ENCODE results near the gene NINJ2. TPM values are rescaled to one million over a fixed set of nuclear protein-coding genes. Genes with fewer than 3 reads are reported as not detected.

Gene NINJ2
- total and polyA plus RNA-seq, 4 experiments from 2014 or later, result 3.7 to 30.3 (median 15.0) TPM

- no peaks in the 10 kb centered on the region for H3K9me3 Mint-ChIP-seq
- Histone ChIP-seq H3K27me3 (ENCODE audit: insufficient read depth, low read length) (no peaks in the 10 kb centered on the region), H3K27ac (ENCODE audit: low read depth, low read length) (no peak overlapping the region), H3K36me3 (ENCODE audit: insufficient read depth, low read length) (no peaks in the 10 kb centered on the region), H3K4me1 (ENCODE audit: insufficient read depth, low read length) (peaks cover 21% of the 10 kb centered on the region), H3K4me3 (ENCODE audit: low read length in 2 of 2) (no peak overlapping the region), H3K9me3 (ENCODE audit: control insufficient read depth in 1 of 2, low read length in 2 of 2) (no peaks in the 10 kb centered on the region)
- intact Hi-C loops (cut with micrococcal nuclease), result no loop called here
- H3K27ac Mint-ChIP-seq, result peak overlapping the region in 4 of 7 donors; percentile 17 to 82 (median 56)
- H3K36me3 Mint-ChIP-seq, result peaks cover 0 to 12% of the 10 kb centered on the region in 2 donors
- H3K27me3 Mint-ChIP-seq, result no peaks in the 10 kb centered on the region
- H3K4me3 Mint-ChIP-seq, result peak overlapping the region in 1 of 8 donors; percentile 41
- ChIA-PET CTCF (ENCODE audit: partially characterized antibody) (interaction anchor here (0.8 to 1.1 kb wide), 3 partner anchors 72 to 166 kb away, joined by 4 to 7 read pairs (median 4); no protein-coding TSS in a partner anchor), POLR2A (ENCODE audit: partially characterized antibody) (interaction anchor here (0.7 to 8.0 kb wide), 4 partner anchors 13 to 105 kb away, joined by 3 to 132 read pairs (median 4); partner anchors contain the start of gene WNK1)
- DNase-seq, result no peak
- H3K4me1 Mint-ChIP-seq, result peaks cover 23 to 33% (median 27%) of the 10 kb centered on the region in 4 donors
Measured at GRCh38 chr12:647385-648085, 15.7 kb downstream of the NINJ2 start.

DNA sequence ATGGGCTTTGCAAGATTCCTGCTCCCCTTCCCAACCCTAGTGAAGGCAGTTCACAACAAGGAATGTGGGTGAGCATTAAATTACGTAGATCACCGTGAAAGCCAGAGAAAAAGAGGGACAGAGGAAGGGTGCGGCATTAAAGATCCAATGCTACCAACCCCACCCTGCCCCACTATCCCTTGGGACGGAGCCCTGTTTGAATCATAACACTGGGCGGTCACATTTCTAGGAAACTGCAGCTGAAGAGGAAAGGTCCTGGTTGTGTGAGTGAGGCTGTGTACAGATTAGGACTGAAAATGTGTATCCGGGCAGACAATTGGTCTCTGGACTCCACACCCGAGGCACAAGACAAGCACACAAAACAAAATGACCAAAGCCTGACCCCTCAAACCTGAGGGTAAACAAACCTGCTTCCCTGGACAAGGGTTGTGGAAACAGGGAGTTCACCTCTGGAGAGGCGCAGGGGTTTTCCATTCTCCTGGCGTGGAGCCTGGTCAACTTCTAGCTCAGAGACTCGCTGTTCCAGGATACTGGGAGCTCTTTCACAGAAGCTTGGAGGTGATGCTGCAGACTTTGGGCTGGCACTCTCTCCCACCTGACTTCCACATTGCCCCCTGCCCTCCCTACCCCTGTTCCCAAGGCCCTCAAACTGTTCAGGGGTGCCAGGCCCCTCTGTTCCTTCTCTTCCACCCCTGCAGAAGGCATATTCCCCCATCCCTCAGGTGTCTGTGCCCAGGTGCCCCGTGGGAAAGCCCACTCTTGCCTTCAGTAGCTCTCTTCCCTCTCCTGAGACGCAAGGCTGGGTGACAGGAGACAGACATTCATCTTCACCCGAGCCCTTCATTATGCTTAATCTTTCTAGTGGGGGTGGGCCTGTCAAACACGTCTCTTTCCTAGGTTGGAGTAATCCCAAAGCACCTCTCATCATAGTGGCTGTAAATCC, 16.5 kb downstream of the NINJ2 start:
- Mint-ChIP-seq H3K4me3 (peak overlapping the region in 1 of 8 donors; percentile 41), H3K9me3 (no peaks in the 10 kb centered on the region), H3K36me3 (peaks cover 0 to 14% of the 10 kb centered on the region in 2 donors), H3K27me3 (no peaks in the 10 kb centered on the region), H3K4me1 (peaks cover 26 to 40% (median 32%) of the 10 kb centered on the region in 4 donors), H3K27ac (peak overlapping the region in 4 of 7 donors; percentile 17 to 82 (median 56))
- no peak for DNase-seq
- intact Hi-C loops (cut with micrococcal nuclease), result no loop called here
- Histone ChIP-seq H3K4me3 (ENCODE audit: low read length in 2 of 2) (no peak overlapping the region), H3K27me3 (ENCODE audit: insufficient read depth, low read length) (no peaks in the 10 kb centered on the region), H3K9me3 (ENCODE audit: control insufficient read depth in 1 of 2, low read length in 2 of 2) (no peaks in the 10 kb centered on the region), H3K27ac (ENCODE audit: low read depth, low read length) (no peak overlapping the region), H3K36me3 (ENCODE audit: insufficient read depth, low read length) (no peaks in the 10 kb centered on the region), H3K4me1 (ENCODE audit: insufficient read depth, low read length) (peaks cover 28% of the 10 kb centered on the region)
- POLR2A ChIA-PET (ENCODE audit: partially characterized antibody), result interaction anchor here (1.1 to 8.0 kb wide), 4 partner anchors 14 to 168 kb away, joined by 3 to 132 read pairs (median 4); partner anchors contain the start of gene WNK1
- CTCF ChIA-PET (ENCODE audit: partially characterized antibody), result interaction anchor here (0.8 to 1.4 kb wide), 4 partner anchors 71 to 167 kb away, joined by 4 to 7 read pairs (median 6); no protein-coding TSS in a partner anchor

GRCh38 chr12:645563-646071, 17.6 kb downstream of the NINJ2 start:
- H3K9me3 ChIP-seq (ENCODE audit: control insufficient read depth in 1 of 2, low read length in 2 of 2), result no peaks in the 10 kb centered on the region
- Mint-ChIP-seq H3K4me3 (no peak overlapping the region), H3K4me1 (peaks cover 27 to 49% (median 38%) of the 10 kb centered on the region in 4 donors), H3K9me3 (no peaks in the 10 kb centered on the region), H3K36me3 (peaks cover 0 to 14% of the 10 kb centered on the region in 2 donors), H3K27ac (peak overlapping the region in 6 of 7 donors; percentile 13 to 96 (median 70)), H3K27me3 (no peaks in the 10 kb centered on the region)
- intact Hi-C loops (cut with micrococcal nuclease), result no loop called here
- ChIA-PET CTCF (ENCODE audit: partially characterized antibody) (interaction anchor here (0.7 to 3.4 kb wide), 6 partner anchors 69 to 304 kb away, joined by 3 to 11 read pairs (median 4); partner anchors contain the start of gene RAD52), POLR2A (ENCODE audit: partially characterized antibody) (interaction anchor here (0.7 to 8.0 kb wide), 4 partner anchors 15 to 169 kb away, joined by 3 to 132 read pairs (median 4); partner anchors contain the start of gene WNK1)
- H3K4me3 ChIP-seq (ENCODE audit: low read length in 2 of 2), result no peak overlapping the region
- H3K36me3 ChIP-seq (ENCODE audit: insufficient read depth, low read length), result no peaks in the 10 kb centered on the region
- peaks cover 37% of the 10 kb centered on the region for H3K4me1 ChIP-seq (ENCODE audit: insufficient read depth, low read length)
- H3K27me3 ChIP-seq (ENCODE audit: insufficient read depth, low read length), result no peaks in the 10 kb centered on the region
- H3K27ac ChIP-seq (ENCODE audit: low read depth, low read length), result no peak overlapping the region
- no peak for DNase-seq

- Histone ChIP-seq H3K9me3 (ENCODE audit: control insufficient read depth in 1 of 2, low read length in 2 of 2) (no peaks in the 10 kb centered on the region), H3K27ac (ENCODE audit: low read depth, low read length) (peak overlapping the region; percentile 89), H3K36me3 (ENCODE audit: insufficient read depth, low read length) (no peaks in the 10 kb centered on the region), H3K4me3 (ENCODE audit: low read length in 2 of 2) (no peak overlapping the region), H3K4me1 (ENCODE audit: insufficient read depth, low read length) (peaks cover 43% of the 10 kb centered on the region), H3K27me3 (ENCODE audit: insufficient read depth, low read length) (no peaks in the 10 kb centered on the region)
- Mint-ChIP-seq H3K27me3 (no peaks in the 10 kb centered on the region), H3K4me3 (peak overlapping the region in 1 of 8 donors; percentile 91), H3K4me1 (peaks cover 28 to 55% (median 44%) of the 10 kb centered on the region in 4 donors), H3K27ac (peak overlapping the region in 6 of 7 donors; percentile 13 to 99 (median 87)), H3K36me3 (peaks cover 0 to 14% of the 10 kb centered on the region in 2 donors), H3K9me3 (no peaks in the 10 kb centered on the region)
- ChIA-PET CTCF (ENCODE audit: partially characterized antibody) (interaction anchor here (1.2 to 3.4 kb wide), 5 partner anchors 69 to 169 kb away, joined by 3 to 11 read pairs (median 5); no protein-coding TSS in a partner anchor), POLR2A (ENCODE audit: partially characterized antibody) (interaction anchor here (1.7 to 8.0 kb wide), 5 partner anchors 14 to 115 kb away, joined by 3 to 132 read pairs (median 5); partner anchors contain the start of gene WNK1)
- intact Hi-C loops (cut with micrococcal nuclease), result loop anchor here (1.0 kb wide), 1 partner anchor 69 kb away; no protein-coding TSS in a partner anchor
- no peak for DNase-seq
Measured at GRCh38 chr12:644818-645552, 18.3 kb downstream of the NINJ2 start.

- Mint-ChIP-seq H3K4me3 (peak overlapping the region; percentile 90 to 94 (median 91)), H3K27ac (peak overlapping the region; percentile 93 to 99 (median 96)), H3K36me3 (peaks cover 0 to 14% of the 10 kb centered on the region in 2 donors), H3K9me3 (no peaks in the 10 kb centered on the region), H3K4me1 (peaks cover 35 to 62% (median 50%) of the 10 kb centered on the region in 4 donors), H3K27me3 (no peaks in the 10 kb centered on the region)
- H3K36me3 ChIP-seq (ENCODE audit: insufficient read depth, low read length), result no peaks in the 10 kb centered on the region
- intact Hi-C loops (cut with micrococcal nuclease), result loop anchor here (1.0 kb wide), 1 partner anchor 68 kb away; no protein-coding TSS in a partner anchor
- H3K9me3 ChIP-seq (ENCODE audit: control insufficient read depth in 1 of 2, low read length in 2 of 2), result no peaks in the 10 kb centered on the region
- DNase-seq, result no peak
- peak overlapping the region; percentile 89 for H3K27ac ChIP-seq (ENCODE audit: low read depth, low read length)
- H3K4me3 ChIP-seq (ENCODE audit: low read length in 2 of 2), result no peak overlapping the region
- ChIA-PET CTCF (ENCODE audit: partially characterized antibody) (interaction anchor here (0.8 to 3.4 kb wide), 8 partner anchors 12 to 170 kb away, joined by 3 to 24 read pairs (median 6); partner anchors contain the start of genes NINJ2 and WNK1), POLR2A (ENCODE audit: partially characterized antibody) (interaction anchor here (0.6 to 8.0 kb wide), 11 partner anchors 10 to 305 kb away, joined by 3 to 132 read pairs (median 7); partner anchors contain the start of genes RAD52 and WNK1)
- peaks cover 50% of the 10 kb centered on the region for H3K4me1 ChIP-seq (ENCODE audit: insufficient read depth, low read length)
- no peaks in the 10 kb centered on the region for H3K27me3 ChIP-seq (ENCODE audit: insufficient read depth, low read length)
Measured at GRCh38 chr12:644303-644639, 19.0 kb downstream of the NINJ2 start.
